ENCODE results near the gene NCEH1. TPM values are rescaled to one million over a fixed set of nuclear protein-coding genes. Genes with fewer than 3 reads are reported as not detected.

NCEH1 gene
- total RNA-seq, 2 donors from 2014 or later: 6.9 to 10.1 TPM

DNA sequence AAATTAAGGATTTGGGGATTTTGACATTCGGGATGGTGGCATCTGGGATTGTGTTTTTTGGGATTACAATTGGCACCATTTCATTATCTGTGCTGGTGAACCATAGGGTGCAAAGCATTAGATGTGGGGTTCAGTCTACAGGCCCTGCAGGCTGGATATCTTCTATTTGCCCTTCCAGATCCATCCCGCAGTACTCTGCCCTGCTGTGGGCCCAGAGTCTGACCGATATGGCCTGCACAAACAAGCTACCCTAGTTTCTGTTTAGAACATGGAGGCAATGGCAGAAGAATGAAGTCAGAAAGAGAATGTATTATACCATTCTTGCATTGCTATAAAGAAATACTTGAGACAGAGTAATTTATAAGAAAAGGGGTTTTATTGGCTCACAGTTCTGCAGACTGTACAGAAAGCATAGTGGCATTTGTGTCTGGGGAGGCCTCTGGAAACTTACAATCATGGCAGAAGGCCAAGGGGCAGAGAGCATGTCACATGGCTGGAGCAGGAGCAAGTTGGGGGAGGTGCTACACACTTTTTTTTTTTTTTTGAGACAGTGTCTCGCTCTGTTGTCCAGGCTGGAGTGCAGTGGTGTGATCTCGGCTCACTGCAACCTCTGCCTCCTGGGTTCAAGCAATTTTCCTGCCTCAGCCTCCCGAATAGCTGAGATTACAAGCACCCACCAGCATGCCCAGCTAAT lies 93.7 kb downstream of the NCEH1 start:
- WGBS, 2 donors: 92 to 95% methylated on average over 5 to 6 of the region's 6 CpGs
- Histone ChIP-seq H3K4me3 (no peak overlapping the region), H3K27ac (no peak overlapping the region), H3K4me1 (peaks cover 5% of the 10 kb centered on the region), H3K27me3 (no peaks in the 10 kb centered on the region), H3K9me3 (no peaks in the 10 kb centered on the region), H3K36me3 (replicated peaks in 1 of 2; ENCODE audit: insufficient read depth in 1 of 2, low read depth in 2 of 2) (no peaks in the 10 kb centered on the region)
- no peak for DNase-seq
- intact Hi-C loops (cut with DNase I): no loop called here
- ATAC-seq: no peak
- TF ChIP-seq POLR2A (IDR thresholded peaks at IDR 0.05): no peak
- TF ChIP-seq, protein P1, sequence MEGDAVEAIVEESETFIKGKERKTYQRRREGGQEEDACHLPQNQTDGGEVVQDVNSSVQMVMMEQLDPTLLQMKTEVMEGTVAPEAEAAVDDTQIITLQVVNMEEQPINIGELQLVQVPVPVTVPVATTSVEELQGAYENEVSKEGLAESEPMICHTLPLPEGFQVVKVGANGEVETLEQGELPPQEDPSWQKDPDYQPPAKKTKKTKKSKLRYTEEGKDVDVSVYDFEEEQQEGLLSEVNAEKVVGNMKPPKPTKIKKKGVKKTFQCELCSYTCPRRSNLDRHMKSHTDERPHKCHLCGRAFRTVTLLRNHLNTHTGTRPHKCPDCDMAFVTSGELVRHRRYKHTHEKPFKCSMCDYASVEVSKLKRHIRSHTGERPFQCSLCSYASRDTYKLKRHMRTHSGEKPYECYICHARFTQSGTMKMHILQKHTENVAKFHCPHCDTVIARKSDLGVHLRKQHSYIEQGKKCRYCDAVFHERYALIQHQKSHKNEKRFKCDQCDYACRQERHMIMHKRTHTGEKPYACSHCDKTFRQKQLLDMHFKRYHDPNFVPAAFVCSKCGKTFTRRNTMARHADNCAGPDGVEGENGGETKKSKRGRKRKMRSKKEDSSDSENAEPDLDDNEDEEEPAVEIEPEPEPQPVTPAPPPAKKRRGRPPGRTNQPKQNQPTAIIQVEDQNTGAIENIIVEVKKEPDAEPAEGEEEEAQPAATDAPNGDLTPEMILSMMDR (IDR thresholded peaks at IDR 0.05): no peak

DNA sequence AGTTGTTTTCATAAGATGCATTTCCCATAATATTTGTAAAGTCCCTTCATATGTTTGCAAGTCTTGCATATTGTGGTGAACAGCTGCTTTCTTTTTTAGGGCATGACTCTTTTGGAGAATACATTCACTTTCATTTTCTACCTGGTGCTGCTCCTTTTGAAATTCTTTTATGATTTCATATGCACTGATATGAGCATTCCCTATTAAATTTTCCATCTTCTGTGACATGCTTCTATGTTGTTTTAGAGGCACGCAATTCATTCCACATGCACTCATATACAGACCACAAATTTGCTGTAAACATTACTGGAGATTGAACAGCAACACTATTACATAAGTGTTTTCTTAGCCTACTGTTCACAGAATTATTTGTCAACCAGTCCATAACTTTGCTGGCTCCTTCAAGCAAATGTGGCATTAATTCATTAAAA lies 94.8 kb downstream of the NCEH1 start:
- H3K9me3 ChIP-seq: no peaks in the 10 kb centered on the region
- DNase-seq: no peak
- H3K4me3 ChIP-seq: no peak overlapping the region
- peaks cover 5% of the 10 kb centered on the region for H3K4me1 ChIP-seq
- ATAC-seq: no peak
- H3K27me3 ChIP-seq: no peaks in the 10 kb centered on the region
- 44 to 74% methylated on average over 1 of the region's 1 CpG for WGBS, 2 donors
- no peak for TF ChIP-seq POLR2A (IDR thresholded peaks at IDR 0.05)
- TF ChIP-seq, protein P1 (IDR thresholded peaks at IDR 0.05): no peak
- no peaks in the 10 kb centered on the region for H3K36me3 ChIP-seq (replicated peaks in 1 of 2; ENCODE audit: insufficient read depth in 1 of 2, low read depth in 2 of 2)
- intact Hi-C loops (cut with DNase I): no loop called here
- H3K27ac ChIP-seq: peak overlapping the region in 1 of 4 donors; percentile 9

DNA sequence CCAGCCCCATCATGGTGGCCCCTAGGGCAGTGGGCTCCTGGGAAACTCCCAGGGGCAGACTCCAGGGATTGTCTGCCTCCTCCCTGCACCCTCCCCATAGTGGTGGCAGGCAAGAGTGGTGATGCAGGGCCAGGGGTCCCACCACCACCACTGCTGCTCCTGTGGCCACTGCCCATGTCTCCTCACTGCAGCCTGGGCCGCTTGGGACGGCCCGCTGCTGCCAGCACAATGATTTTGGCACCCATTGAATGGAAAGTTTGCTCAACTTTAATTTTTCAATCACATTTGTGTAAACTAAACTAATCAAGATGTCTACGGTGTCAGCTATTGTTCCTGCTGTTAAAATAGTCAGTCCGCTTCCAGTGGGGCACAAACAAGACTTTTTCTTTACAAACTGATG lies 95.6 kb downstream of the NCEH1 start:
- Histone ChIP-seq H3K9me3 (no peaks in the 10 kb centered on the region), H3K4me3 (no peak overlapping the region), H3K36me3 (replicated peaks in 1 of 2; ENCODE audit: insufficient read depth in 1 of 2, low read depth in 2 of 2) (no peaks in the 10 kb centered on the region), H3K27me3 (no peaks in the 10 kb centered on the region), H3K27ac (no peak overlapping the region), H3K4me1 (peaks cover 5% of the 10 kb centered on the region)
- DNase-seq: no peak
- peak; percentile 27 for ATAC-seq
- TF ChIP-seq, protein P1 (IDR thresholded peaks at IDR 0.05): no peak
- TF ChIP-seq POLR2A (IDR thresholded peaks at IDR 0.05): no peak
- intact Hi-C loops (cut with DNase I): no loop called here
- WGBS, 2 donors: 17 to 28% methylated on average over 5 of the region's 5 CpGs

DNA sequence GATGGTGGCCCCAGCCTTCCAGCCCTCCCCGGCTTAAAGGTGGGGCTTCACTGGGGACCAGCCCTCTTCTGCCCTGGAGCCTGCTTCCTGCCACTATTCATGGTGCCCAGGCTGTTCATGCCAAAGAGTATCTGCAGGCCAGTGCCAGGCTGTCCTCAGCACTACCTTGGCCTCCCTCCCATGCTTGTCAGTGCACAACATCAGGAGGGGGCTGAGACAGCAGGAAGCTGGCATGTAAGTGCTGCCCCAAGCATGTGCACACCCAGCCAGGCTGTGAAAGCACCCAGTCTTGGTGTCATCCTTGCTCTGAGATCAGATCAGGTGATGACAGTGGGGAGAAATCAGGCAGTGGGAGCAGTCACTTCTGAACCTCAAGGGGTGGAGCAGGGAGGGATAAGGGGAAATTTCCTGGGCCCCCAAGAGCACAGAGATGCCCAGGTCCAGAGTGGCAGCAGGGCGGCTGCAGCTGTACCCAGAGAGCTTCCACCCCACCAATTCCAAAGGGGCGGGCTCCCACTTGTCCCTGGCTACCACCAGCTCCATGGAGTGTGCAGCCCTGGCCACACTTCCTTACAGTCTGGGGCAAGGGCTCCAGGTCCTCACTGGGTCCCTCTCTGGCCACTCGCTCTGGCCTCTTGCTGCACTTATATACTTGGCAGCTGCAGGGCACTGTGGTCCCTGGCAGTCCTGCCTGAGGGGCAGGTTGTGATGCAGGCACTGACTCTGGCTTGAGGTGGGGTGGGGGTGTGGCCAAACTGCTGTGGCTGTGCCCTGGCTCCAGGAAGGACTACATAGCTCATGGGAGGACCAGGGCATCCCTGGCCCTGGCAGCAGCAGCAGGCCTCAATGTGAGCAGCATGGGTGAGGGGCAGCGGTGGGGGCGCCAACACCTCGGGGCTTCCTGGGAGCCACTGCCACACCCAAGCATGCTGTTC lies 96.3 kb downstream of the NCEH1 start:
- 93% methylated on average over 6 of the region's 7 CpGs; no CpG with 5 or more reads in 1 of the 2 donors for WGBS, 2 donors
- Histone ChIP-seq H3K4me3 (no peak overlapping the region), H3K27ac (no peak overlapping the region), H3K27me3 (no peaks in the 10 kb centered on the region), H3K36me3 (replicated peaks in 1 of 2; ENCODE audit: insufficient read depth in 1 of 2, low read depth in 2 of 2) (no peaks in the 10 kb centered on the region), H3K4me1 (peaks cover 5% of the 10 kb centered on the region), H3K9me3 (no peaks in the 10 kb centered on the region)
- intact Hi-C loops (cut with DNase I): no loop called here
- TF ChIP-seq POLR2A (IDR thresholded peaks at IDR 0.05): no peak
- TF ChIP-seq, protein P1 (IDR thresholded peaks at IDR 0.05): no peak
- DNase-seq (no peak), ATAC-seq (no peak)
